Mesenchymal stem cell (in vitro differentiated cells and primary cell): Measurements from ENCODE around the gene ADAMTSL1.

Experiments
- DNase-seq: peaks from one replicate; pipeline ENCODE4 v3.0.0-alpha.2; 2013
- H2AFZ ChIP-seq: one replicate; pipeline ENCODE4 v1.6.1; 2013; ENCODE audit warnings: low read depth, mild to moderate bottlenecking, control low read depth, inconsistent platforms, low read length, moderate library complexity
- H2AK5ac ChIP-seq: 2 replicates; pipeline ENCODE4 v1.6.1; 2013; ENCODE audit warnings: low read length, moderate library complexity, mild to moderate bottlenecking, inconsistent platforms; ENCODE audit not compliant: severe bottlenecking
- H2BK120ac ChIP-seq: one replicate; pipeline ENCODE4 v1.6.1; 2013; ENCODE audit warnings: low read depth, mild to moderate bottlenecking, inconsistent platforms, low read length, moderate library complexity
- H2BK12ac ChIP-seq, 2 experiments: one replicate each; pipeline ENCODE4 v1.6.1; 2013; ENCODE audit warnings: inconsistent platforms in 2 of 2, low read length in 2 of 2, mild to moderate bottlenecking in 2 of 2, moderate library complexity in 2 of 2, control low read depth in 1 of 2
- H2BK15ac ChIP-seq: one replicate; pipeline ENCODE4 v1.6.1; 2013; ENCODE audit warnings: mild to moderate bottlenecking, low read depth, inconsistent platforms; ENCODE audit not compliant: poor library complexity, severe bottlenecking
- H2BK5ac ChIP-seq: 2 replicates; pipeline ENCODE4 v1.6.1; 2013; ENCODE audit warnings: low read depth, mild to moderate bottlenecking, low read length, control low read depth, inconsistent platforms; ENCODE audit not compliant: poor library complexity, severe bottlenecking
- H3K14ac ChIP-seq, 2 experiments: one replicate each; pipeline ENCODE4 v1.6.1; 2013; ENCODE audit warnings: inconsistent platforms in 2 of 2, low read length in 2 of 2, control low read depth in 1 of 2, mild to moderate bottlenecking in 1 of 2, moderate library complexity in 1 of 2
- H3K18ac ChIP-seq, 2 experiments: one replicate each; pipeline ENCODE4 v1.6.1; 2013; ENCODE audit warnings: inconsistent platforms in 2 of 2, low read length in 2 of 2, control low read depth in 1 of 2, low read depth in 1 of 2, mild to moderate bottlenecking in 1 of 2
- H3K23ac ChIP-seq, 2 experiments: one replicate each; pipeline ENCODE4 v1.6.1; 2013; ENCODE audit warnings: inconsistent platforms in 2 of 2, low read length in 2 of 2, mild to moderate bottlenecking in 2 of 2, moderate library complexity in 2 of 2, control low read depth in 1 of 2
- H3K27ac ChIP-seq: 2 replicates; pipeline ENCODE4 v1.5.1; 2013; ENCODE audit warnings: mild to moderate bottlenecking, moderate library complexity, low read length, control low read depth, inconsistent platforms; ENCODE audit not compliant: poor library complexity, severe bottlenecking
- H3K27me3 ChIP-seq, 2 experiments: 2 replicates each; pipeline versions ENCODE4 v1.6.1 to v1.7.0; 2013; ENCODE audit warnings: low read length in 2 of 2, mild to moderate bottlenecking in 2 of 2, moderate library complexity in 2 of 2, control low read depth in 1 of 2, inconsistent platforms in 1 of 2; ENCODE audit not compliant: control insufficient read depth in 1 of 2, insufficient read depth in 1 of 2
- H3K36me3 ChIP-seq, 2 experiments: 2 replicates each; pipeline versions ENCODE4 v1.6.1 to v1.7.0; 2013; ENCODE audit warnings: low read length in 2 of 2, control low read depth in 1 of 2, inconsistent platforms in 1 of 2, low read depth in 1 of 2, mild to moderate bottlenecking in 1 of 2; ENCODE audit not compliant: insufficient read depth in 2 of 2, control insufficient read depth in 1 of 2
- H3K4ac ChIP-seq, 2 experiments: one replicate each; pipeline ENCODE4 v1.6.1; 2013; ENCODE audit warnings: inconsistent platforms in 2 of 2, low read length in 2 of 2, mild to moderate bottlenecking in 2 of 2, moderate library complexity in 2 of 2, control low read depth in 1 of 2, low read depth in 1 of 2
- H3K4me1 ChIP-seq: 2 replicates; pipeline ENCODE4 v1.6.1; 2013; ENCODE audit warnings: low read depth, low read length, control low read depth; ENCODE audit not compliant: control insufficient read depth, insufficient read depth
- H3K4me2 ChIP-seq: 2 replicates; pipeline ENCODE4 v1.6.1; 2013; ENCODE audit warnings: low read length, mild to moderate bottlenecking, inconsistent platforms; ENCODE audit not compliant: poor library complexity, severe bottlenecking
- H3K4me3 ChIP-seq, 2 experiments: 2 replicates each; pipeline versions ENCODE4 v1.5.1 to v1.7.0; 2013; ENCODE audit warnings: low read length in 2 of 2, mild to moderate bottlenecking in 2 of 2, control low read depth in 1 of 2, low read depth in 1 of 2; ENCODE audit not compliant: insufficient read depth in 1 of 2
- H3K79me1 ChIP-seq: replicated peaks from 2 replicates; pipeline ENCODE4 v1.6.1; 2013; ENCODE audit warnings: mild to moderate bottlenecking, control low read depth, low read length, inconsistent platforms; ENCODE audit not compliant: poor library complexity, severe bottlenecking
- H3K9ac ChIP-seq: 2 replicates; pipeline ENCODE4 v1.7.0; 2013; ENCODE audit warnings: mild to moderate bottlenecking, low read length, moderate library complexity
- H3K9me3 ChIP-seq: 2 replicates; pipeline ENCODE4 v1.7.0; 2013; ENCODE audit warnings: mild to moderate bottlenecking, low read length; ENCODE audit not compliant: control insufficient read depth
- H4K8ac ChIP-seq: one replicate; pipeline ENCODE4 v1.6.1; 2013; ENCODE audit warnings: inconsistent platforms, mild to moderate bottlenecking, low read length, moderate library complexity
- H4K91ac ChIP-seq: one replicate; pipeline ENCODE4 v1.6.1; 2013; ENCODE audit warnings: mild to moderate bottlenecking, low read length, inconsistent platforms
- WGBS: methylation state at CpG from one replicate; pipeline ENCODE4 v1.1.7; 2013; ENCODE audit warnings: mixed read lengths; 5-methylcytosine and 5-hydroxymethylcytosine counted together

Gene ADAMTSL1

DNA sequence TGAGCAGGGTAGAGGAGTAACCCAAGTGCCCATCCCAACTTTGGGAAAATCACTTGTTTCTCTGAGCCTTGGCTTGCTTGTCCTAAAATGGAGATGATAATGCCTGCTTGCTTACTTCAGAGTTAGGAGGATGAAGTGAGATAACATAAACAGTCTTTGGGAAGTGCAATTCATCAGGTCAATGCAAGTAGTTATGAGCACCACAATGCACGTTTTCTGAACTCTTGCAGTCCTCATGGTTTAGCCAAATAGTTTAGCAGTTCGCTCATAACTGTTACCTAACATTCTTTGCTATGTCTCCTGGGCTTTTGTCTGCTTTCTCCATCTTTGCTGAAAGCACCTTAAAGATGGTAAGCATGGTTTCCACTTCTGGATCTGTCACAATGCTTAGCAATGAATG lies 270.0 kb downstream of the ADAMTSL1 start:
- 45% methylated on average over 2 of the region's 2 CpGs for WGBS
- H3K14ac ChIP-seq: no peak overlapping the region
- DNase-seq: peak; percentile 28
- H2BK15ac ChIP-seq: no peak overlapping the region
- no peak overlapping the region for H3K23ac ChIP-seq
- no peaks in the 10 kb centered on the region for H3K9me3 ChIP-seq
- no peak overlapping the region for H4K91ac ChIP-seq
- no peak overlapping the region for H2BK5ac ChIP-seq
- H3K27ac ChIP-seq: no peak overlapping the region
- no peak overlapping the region for H3K4me2 ChIP-seq
- peaks cover 9% of the 10 kb centered on the region for H3K4me1 ChIP-seq
- no peak overlapping the region for H3K4ac ChIP-seq
- H3K79me1 ChIP-seq: no peaks in the 10 kb centered on the region
- H3K9ac ChIP-seq: no peak overlapping the region
- H4K8ac ChIP-seq: no peak overlapping the region
- H2BK120ac ChIP-seq: no peak overlapping the region
- H2AFZ ChIP-seq: no peak overlapping the region
- H3K36me3 ChIP-seq: peaks cover 0 to 96% of the 10 kb centered on the region in 2 experiments
- H3K4me3 ChIP-seq: no peak overlapping the region
- peak overlapping the region; percentile 53 for H2AK5ac ChIP-seq
- no peak overlapping the region for H3K18ac ChIP-seq
- no peaks in the 10 kb centered on the region for H3K27me3 ChIP-seq
- no peak overlapping the region for H2BK12ac ChIP-seq

DNA sequence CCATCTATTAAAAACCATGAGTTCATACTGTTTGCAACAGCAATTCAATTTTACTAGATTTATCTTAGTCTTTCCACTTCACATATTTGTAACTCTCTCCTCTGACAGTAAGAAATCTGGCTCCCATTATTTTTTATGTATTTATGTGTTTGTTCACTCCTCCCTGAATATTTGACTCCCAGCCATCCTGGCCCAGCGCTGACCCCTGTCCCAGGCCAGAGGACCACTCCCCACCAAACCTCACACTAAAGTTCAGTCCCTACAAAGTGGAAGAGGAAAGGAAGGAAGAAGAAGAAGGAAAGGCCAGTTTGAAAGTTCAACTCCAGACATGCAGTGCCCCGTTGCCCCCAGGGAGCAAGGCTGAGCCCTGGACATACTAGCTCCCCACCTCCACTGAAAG lies 271.8 kb downstream of the ADAMTSL1 start:
- H3K9ac ChIP-seq: no peak overlapping the region
- WGBS: 89% methylated on average over 1 of the region's 2 CpGs
- H3K4me3 ChIP-seq: no peak overlapping the region

DNA sequence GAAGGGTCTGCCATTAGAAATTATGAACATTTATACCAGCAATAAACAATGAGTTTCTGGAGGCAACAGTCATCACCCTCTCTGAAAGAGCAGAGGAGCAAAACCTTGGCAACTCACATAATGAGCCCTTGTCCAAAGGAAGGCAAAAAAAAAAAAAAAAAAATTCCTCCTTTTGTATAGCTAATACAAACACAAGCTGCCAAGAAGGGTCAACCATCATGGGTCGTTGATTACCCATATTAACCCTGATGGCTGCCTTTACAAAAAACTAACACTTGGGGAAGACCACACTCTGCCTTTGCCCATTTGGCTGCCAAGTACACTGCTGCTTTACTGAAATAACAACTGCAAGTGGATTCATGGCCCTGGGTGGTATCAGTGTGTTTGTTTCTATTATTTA lies 272.7 kb downstream of the ADAMTSL1 start:
- Histone ChIP-seq H3K4me1 (peaks cover 3% of the 10 kb centered on the region), H3K23ac (no peak overlapping the region), H3K27me3 (no peaks in the 10 kb centered on the region), H3K27ac (no peak overlapping the region), H3K18ac (no peak overlapping the region), H2BK12ac (no peak overlapping the region), H3K4ac (no peak overlapping the region), H3K4me3 (no peak overlapping the region), H2AFZ (no peak overlapping the region), H3K36me3 (peaks cover 0 to 100% of the 10 kb centered on the region in 2 experiments), H4K8ac (no peak overlapping the region), H2BK5ac (no peak overlapping the region), H2BK15ac (no peak overlapping the region), H2AK5ac (no peak overlapping the region), H3K14ac (no peak overlapping the region), H3K9me3 (no peaks in the 10 kb centered on the region), H3K4me2 (no peak overlapping the region), H3K79me1 (no peaks in the 10 kb centered on the region), H4K91ac (no peak overlapping the region), H3K9ac (no peak overlapping the region), H2BK120ac (no peak overlapping the region)
- DNase-seq: no peak
- WGBS: 71% methylated on average over 1 of the region's 1 CpG

More for the DNA sequence above, 271.8 kb downstream of the ADAMTSL1 start:
- Histone ChIP-seq H4K8ac (peak overlapping the region; percentile 83), H2BK120ac (no peak overlapping the region), H2AK5ac (no peak overlapping the region), H3K4me2 (no peak overlapping the region), H3K18ac (no peak overlapping the region), H2BK12ac (peak overlapping the region in 1 of 2 experiments; percentile 12), H2BK5ac (no peak overlapping the region), H3K36me3 (peaks cover 0 to 100% of the 10 kb centered on the region in 2 experiments), H3K27me3 (no peaks in the 10 kb centered on the region), H3K9me3 (no peaks in the 10 kb centered on the region), H2BK15ac (no peak overlapping the region), H3K14ac (no peak overlapping the region), H3K79me1 (no peaks in the 10 kb centered on the region), H3K4ac (no peak overlapping the region), H3K23ac (no peak overlapping the region), H3K27ac (no peak overlapping the region), H3K4me1 (peaks cover 3% of the 10 kb centered on the region), H4K91ac (no peak overlapping the region), H2AFZ (no peak overlapping the region)
- no peak for DNase-seq

DNA sequence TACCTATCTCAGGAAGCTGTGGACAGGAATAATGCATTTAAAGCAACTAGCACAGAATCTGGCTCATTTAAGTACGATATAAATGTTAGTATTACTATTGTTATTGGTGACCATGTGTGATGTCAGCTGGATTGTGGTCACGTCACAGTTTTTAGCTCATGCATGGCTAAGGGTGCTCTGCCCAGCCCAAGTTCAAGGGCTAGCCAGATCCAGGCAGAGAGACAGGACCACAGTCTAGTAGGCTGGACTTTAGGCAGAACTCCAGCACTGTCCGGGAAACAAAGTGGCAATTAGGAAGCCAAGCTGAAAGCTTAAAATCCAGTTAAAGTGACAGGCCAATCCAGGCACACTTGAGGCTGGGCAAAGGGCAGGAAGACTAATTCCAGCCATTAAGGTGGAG lies 273.6 kb downstream of the ADAMTSL1 start:
- H2BK12ac ChIP-seq: peak overlapping the region; percentile 18 to 75
- H3K9ac ChIP-seq: no peak overlapping the region
- H3K4ac ChIP-seq: peak overlapping the region; percentile 29 to 47
- no peak overlapping the region for H2AFZ ChIP-seq
- H3K36me3 ChIP-seq: peaks cover 0 to 97% of the 10 kb centered on the region in 2 experiments
- H3K4me1 ChIP-seq: peaks cover 3% of the 10 kb centered on the region
- no peaks in the 10 kb centered on the region for H3K9me3 ChIP-seq
- H2BK5ac ChIP-seq: no peak overlapping the region
- no peak for DNase-seq
- H2AK5ac ChIP-seq: no peak overlapping the region
- no peak overlapping the region for H2BK15ac ChIP-seq
- 72% methylated on average over 3 of the region's 3 CpGs for WGBS
- no peak overlapping the region for H3K27ac ChIP-seq
- H3K18ac ChIP-seq: peak overlapping the region; percentile 4 to 62
- no peak overlapping the region for H3K4me3 ChIP-seq
- H3K14ac ChIP-seq: no peak overlapping the region
- H2BK120ac ChIP-seq: no peak overlapping the region
- H3K27me3 ChIP-seq: no peaks in the 10 kb centered on the region
- no peak overlapping the region for H3K4me2 ChIP-seq
- H4K8ac ChIP-seq: peak overlapping the region; percentile 27
- H3K23ac ChIP-seq: no peak overlapping the region
- peak overlapping the region; percentile 19 for H4K91ac ChIP-seq
- H3K79me1 ChIP-seq: no peaks in the 10 kb centered on the region
